Liver (tissue), 9 donors: ENCODE measurements around the gene ING5. TPM values are rescaled to one million over a fixed set of nuclear protein-coding genes. Genes with fewer than 3 reads are reported as not detected.
"Not testable (repeated sequence)": the region's sequence is repeated elsewhere in the genome, so short reads cannot be mapped to it uniquely, and the experiment has no call there.

Experiments
- DNase-seq: peaks from one replicate; pipeline ENCODE4 v3.0.0-alpha.2; 2017; ENCODE audit warnings: low spot score
- H3K27ac ChIP-seq, 2 donors: one replicate each; pipeline ENCODE4 v1.7.0; 2013; ENCODE audit warnings: inconsistent platforms in 2 of 2, low read length in 2 of 2, control low read depth in 1 of 2, low read depth in 1 of 2, mild to moderate bottlenecking in 1 of 2
- H3K27me3 ChIP-seq, 4 donors: one replicate each; pipeline versions ENCODE4 v1.6.1 to v1.7.0; 2013; ENCODE audit warnings: low read length in 3 of 4, inconsistent platforms in 1 of 4, mild to moderate bottlenecking in 1 of 4, moderate library complexity in 1 of 4; ENCODE audit not compliant: control insufficient read depth in 4 of 4, insufficient read depth in 4 of 4
- H3K36me3 ChIP-seq, 4 donors: one replicate each; pipeline versions ENCODE4 v1.6.1 to v1.7.0; 2013; ENCODE audit warnings: low read length in 3 of 4, mild to moderate bottlenecking in 3 of 4, low read depth in 1 of 4, moderate library complexity in 1 of 4; ENCODE audit not compliant: control insufficient read depth in 4 of 4, insufficient read depth in 3 of 4
- H3K4me1 ChIP-seq, 4 donors: one replicate each; pipeline versions ENCODE4 v1.6.1 to v1.7.0; 2013; ENCODE audit warnings: low read length in 3 of 4, mild to moderate bottlenecking in 3 of 4, moderate library complexity in 1 of 4; ENCODE audit not compliant: control insufficient read depth in 4 of 4, insufficient read depth in 4 of 4
- H3K4me3 ChIP-seq, 3 donors: one replicate each; pipeline versions ENCODE4 v1.6.1 to v1.7.0; 2013; ENCODE audit warnings: low read length in 3 of 3, control low read depth in 1 of 3, low read depth in 1 of 3, mild to moderate bottlenecking in 1 of 3
- H3K9ac ChIP-seq, 2 donors: one replicate each; pipeline ENCODE4 v1.7.0; 2013; ENCODE audit warnings: low read length in 2 of 2, mild to moderate bottlenecking in 2 of 2, moderate library complexity in 2 of 2, control low read depth in 1 of 2, low read depth in 1 of 2
- H3K9me3 ChIP-seq, 4 donors: one replicate each; pipeline versions ENCODE4 v1.6.1 to v1.7.0; 2013; ENCODE audit warnings: low read length in 3 of 4; ENCODE audit not compliant: control insufficient read depth in 4 of 4
- EGR1 ChIP-seq, 2 donors: IDR thresholded peaks; 2 replicates each; pipeline ENCODE4 v1.6.1; 2016 to 2018; ENCODE audit warnings: antibody characterized with exemption in 2 of 2, low read depth in 2 of 2
- FOXA1 ChIP-seq: IDR thresholded peaks from 2 replicates; pipeline ENCODE4 v1.6.1; 2016; ENCODE audit warnings: antibody characterized with exemption
- FOXA2 ChIP-seq: IDR thresholded peaks from 2 replicates; pipeline ENCODE4 v1.6.1; 2016; ENCODE audit warnings: antibody characterized with exemption
- GABPA ChIP-seq, 2 donors: IDR thresholded peaks in 1 of 2; conservative IDR thresholded peaks in 1 of 2; 2 replicates each; pipeline ENCODE4 v1.6.1; 2016; ENCODE audit warnings: antibody characterized with exemption in 2 of 2, mild to moderate bottlenecking in 1 of 2, moderate library complexity in 1 of 2
- HNF4G ChIP-seq: IDR thresholded peaks from 2 replicates; pipeline ENCODE4 v1.6.1; 2016; ENCODE audit warnings: antibody characterized with exemption
- JUND ChIP-seq, 2 donors: IDR thresholded peaks; 2 replicates each; pipeline ENCODE4 v1.6.1; 2016; ENCODE audit warnings: antibody characterized with exemption in 2 of 2
- NR2F2 ChIP-seq: IDR thresholded peaks from 2 replicates; pipeline ENCODE4 v1.6.1; 2016; ENCODE audit warnings: antibody characterized with exemption
- RAD21 ChIP-seq, 2 donors: IDR thresholded peaks; 2 replicates each; pipeline ENCODE4 v1.6.1; 2016; ENCODE audit warnings: antibody characterized with exemption in 2 of 2, mild to moderate bottlenecking in 2 of 2
- RXRA ChIP-seq, 2 donors: IDR thresholded peaks; 2 replicates each; pipeline ENCODE4 v1.6.1; 2017 to 2018; ENCODE audit warnings: antibody characterized with exemption in 2 of 2, mild to moderate bottlenecking in 1 of 2
- SP1 ChIP-seq: IDR thresholded peaks from 2 replicates; pipeline ENCODE4 v1.6.1; 2018; ENCODE audit warnings: antibody characterized with exemption, mild to moderate bottlenecking
- TAF1 ChIP-seq: conservative IDR thresholded peaks from 2 replicates; pipeline ENCODE4 v1.6.1; 2016; ENCODE audit warnings: antibody characterized with exemption, mild to moderate bottlenecking
- YY1 ChIP-seq: IDR thresholded peaks from 2 replicates; pipeline ENCODE4 v1.6.1; 2016; ENCODE audit warnings: antibody characterized with exemption, mild to moderate bottlenecking
- WGBS: extraction: QIAGEN DNeasy Blood & Tissue Kit; methylation state at CpG from one replicate; pipeline ENCODE4 v1.1.7; 2013; 5-methylcytosine and 5-hydroxymethylcytosine counted together
- polyA plus RNA-seq, 2 donors: library from polyadenylated mRNA; stranded (reverse) in 1 of 2; unstranded in 1 of 2; fragments of 200-250 nt in 1 of 2; fragments of >200 nt in 1 of 2; fragmentation: Nextera tagmentation in 1 of 2; extraction: Ambion mirVana in 1 of 2; gene quantifications; one replicate each; pipeline versions ENCODE4 v1.2.1 to v1.2.3, GENCODE V29; 2013 to 2015
- total RNA-seq, 2 donors: library from RNA; depleted of rRNA; stranded (reverse); fragments of >200 nt; gene quantifications; one replicate each; pipeline ENCODE4 v1.2.3, GENCODE V29; 2014
- TF ChIP-seq, protein P1 (sequence below): IDR thresholded peaks from 2 replicates; pipeline ENCODE4 v1.6.1; 2016; ENCODE audit warnings: antibody characterized with exemption, mild to moderate bottlenecking
- TF ChIP-seq, protein P2 (sequence below): IDR thresholded peaks from 2 replicates; pipeline ENCODE4 v1.6.1; 2016; ENCODE audit warnings: antibody characterized with exemption
- TF ChIP-seq, protein P3 (sequence below): IDR thresholded peaks from 2 replicates; pipeline ENCODE4 v1.6.1; 2016; ENCODE audit warnings: antibody characterized with exemption
- TF ChIP-seq, protein P4 (sequence below): IDR thresholded peaks from 2 replicates; pipeline ENCODE4 v1.6.1; 2016; ENCODE audit warnings: antibody characterized with exemption
- donor health status: healthy.
- donor health status: healthy.
- donor health status: healthy.
- donor health status: healthy.
- donor health status: healthy.

The ING5 gene
- total and polyA plus RNA-seq, 4 donors: 7.2 to 24.2 (median 13.9) TPM

DNA sequence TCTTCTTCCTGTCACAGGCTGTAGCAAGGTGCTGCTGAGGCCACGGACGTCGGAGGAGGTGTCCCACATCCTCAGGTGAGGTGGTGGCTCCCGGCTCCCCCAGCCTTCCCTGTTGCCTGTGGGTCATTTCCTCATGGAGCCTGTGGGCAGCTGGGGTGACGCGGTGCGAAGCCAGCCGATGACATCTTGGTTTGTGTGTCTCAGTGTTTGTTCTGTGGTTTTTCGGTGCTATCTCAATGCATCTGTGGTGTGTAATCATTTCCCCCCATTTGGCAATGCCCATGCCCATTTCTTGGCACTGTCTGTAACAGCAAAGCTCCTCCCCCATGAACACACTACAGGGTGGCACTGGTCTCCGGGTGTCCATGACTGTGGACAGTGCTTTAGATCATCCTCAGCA is 39.2 kb downstream of the ING5 start:
- Histone ChIP-seq H3K9ac (no peak overlapping the region), H3K36me3 (peaks cover 0 to 24% (median 10%) of the 10 kb centered on the region in 4 donors), H3K4me3 (no peak overlapping the region), H3K27me3 (no peaks in the 10 kb centered on the region), H3K27ac (peak overlapping the region in 1 of 2 donors; percentile 50), H3K9me3 (no peaks in the 10 kb centered on the region), H3K4me1 (peaks cover 6 to 35% (median 28%) of the 10 kb centered on the region in 4 donors)
- DNase-seq: no peak
- peak in 1 of 2 donors; percentile 20 for TF ChIP-seq RXRA (IDR thresholded peaks at IDR 0.05)
- no peak for TF ChIP-seq EGR1 (IDR thresholded peaks at IDR 0.05; ENCODE audit: low read depth in 2 of 2)
- TF ChIP-seq SP1: no peak
- TF ChIP-seq JUND (IDR thresholded peaks at IDR 0.05): no peak
- TF ChIP-seq YY1: no peak
- TF ChIP-seq, protein P1, sequence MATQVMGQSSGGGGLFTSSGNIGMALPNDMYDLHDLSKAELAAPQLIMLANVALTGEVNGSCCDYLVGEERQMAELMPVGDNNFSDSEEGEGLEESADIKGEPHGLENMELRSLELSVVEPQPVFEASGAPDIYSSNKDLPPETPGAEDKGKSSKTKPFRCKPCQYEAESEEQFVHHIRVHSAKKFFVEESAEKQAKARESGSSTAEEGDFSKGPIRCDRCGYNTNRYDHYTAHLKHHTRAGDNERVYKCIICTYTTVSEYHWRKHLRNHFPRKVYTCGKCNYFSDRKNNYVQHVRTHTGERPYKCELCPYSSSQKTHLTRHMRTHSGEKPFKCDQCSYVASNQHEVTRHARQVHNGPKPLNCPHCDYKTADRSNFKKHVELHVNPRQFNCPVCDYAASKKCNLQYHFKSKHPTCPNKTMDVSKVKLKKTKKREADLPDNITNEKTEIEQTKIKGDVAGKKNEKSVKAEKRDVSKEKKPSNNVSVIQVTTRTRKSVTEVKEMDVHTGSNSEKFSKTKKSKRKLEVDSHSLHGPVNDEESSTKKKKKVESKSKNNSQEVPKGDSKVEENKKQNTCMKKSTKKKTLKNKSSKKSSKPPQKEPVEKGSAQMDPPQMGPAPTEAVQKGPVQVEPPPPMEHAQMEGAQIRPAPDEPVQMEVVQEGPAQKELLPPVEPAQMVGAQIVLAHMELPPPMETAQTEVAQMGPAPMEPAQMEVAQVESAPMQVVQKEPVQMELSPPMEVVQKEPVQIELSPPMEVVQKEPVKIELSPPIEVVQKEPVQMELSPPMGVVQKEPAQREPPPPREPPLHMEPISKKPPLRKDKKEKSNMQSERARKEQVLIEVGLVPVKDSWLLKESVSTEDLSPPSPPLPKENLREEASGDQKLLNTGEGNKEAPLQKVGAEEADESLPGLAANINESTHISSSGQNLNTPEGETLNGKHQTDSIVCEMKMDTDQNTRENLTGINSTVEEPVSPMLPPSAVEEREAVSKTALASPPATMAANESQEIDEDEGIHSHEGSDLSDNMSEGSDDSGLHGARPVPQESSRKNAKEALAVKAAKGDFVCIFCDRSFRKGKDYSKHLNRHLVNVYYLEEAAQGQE: no peak
- TF ChIP-seq, protein P2, sequence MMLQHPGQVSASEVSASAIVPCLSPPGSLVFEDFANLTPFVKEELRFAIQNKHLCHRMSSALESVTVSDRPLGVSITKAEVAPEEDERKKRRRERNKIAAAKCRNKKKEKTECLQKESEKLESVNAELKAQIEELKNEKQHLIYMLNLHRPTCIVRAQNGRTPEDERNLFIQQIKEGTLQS: no peak
- WGBS: 50% methylated on average over 10 of the region's 10 CpGs

DNA sequence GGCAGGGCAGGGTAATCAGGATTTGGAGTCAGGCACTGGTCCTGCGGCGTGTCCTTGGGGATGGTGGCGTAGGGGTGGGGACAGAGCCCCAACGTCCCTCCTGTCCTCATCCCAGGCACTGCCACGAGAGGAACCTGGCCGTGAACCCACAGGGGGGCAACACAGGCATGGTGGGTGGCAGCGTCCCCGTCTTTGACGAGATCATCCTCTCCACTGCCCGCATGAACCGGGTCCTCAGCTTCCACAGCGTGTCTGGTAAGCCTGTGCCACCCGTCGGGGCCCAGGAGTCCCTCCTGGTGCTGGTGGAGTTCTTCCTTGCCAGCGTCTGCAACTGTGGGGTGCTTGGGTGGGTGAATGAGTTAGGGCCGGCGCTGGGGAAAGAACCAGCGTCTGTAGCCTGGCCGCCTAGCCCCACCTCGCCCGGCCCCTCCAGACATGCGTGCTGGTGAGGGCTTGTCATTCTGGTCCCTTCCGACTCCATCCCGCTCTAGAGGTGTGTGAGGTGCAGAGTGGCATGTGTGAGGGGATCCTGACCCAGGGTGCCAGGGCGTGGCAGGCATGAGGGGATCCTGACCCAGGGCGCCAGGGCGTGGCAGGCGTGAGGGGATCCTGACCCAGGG is 40.6 kb downstream of the ING5 start:
- TF ChIP-seq, protein P3, sequence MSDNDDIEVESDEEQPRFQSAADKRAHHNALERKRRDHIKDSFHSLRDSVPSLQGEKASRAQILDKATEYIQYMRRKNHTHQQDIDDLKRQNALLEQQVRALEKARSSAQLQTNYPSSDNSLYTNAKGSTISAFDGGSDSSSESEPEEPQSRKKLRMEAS: no peak
- Histone ChIP-seq H3K36me3 (peaks cover 0 to 27% (median 11%) of the 10 kb centered on the region in 4 donors), H3K4me3 (no peak overlapping the region), H3K9ac (no peak overlapping the region), H3K27me3 (no peaks in the 10 kb centered on the region), H3K4me1 (peaks cover 6 to 31% (median 23%) of the 10 kb centered on the region in 4 donors), H3K9me3 (no peaks in the 10 kb centered on the region), H3K27ac (no peak overlapping the region)
- DNase-seq: no peak
- 98% methylated on average over 28 of the region's 28 CpGs for WGBS

DNA sequence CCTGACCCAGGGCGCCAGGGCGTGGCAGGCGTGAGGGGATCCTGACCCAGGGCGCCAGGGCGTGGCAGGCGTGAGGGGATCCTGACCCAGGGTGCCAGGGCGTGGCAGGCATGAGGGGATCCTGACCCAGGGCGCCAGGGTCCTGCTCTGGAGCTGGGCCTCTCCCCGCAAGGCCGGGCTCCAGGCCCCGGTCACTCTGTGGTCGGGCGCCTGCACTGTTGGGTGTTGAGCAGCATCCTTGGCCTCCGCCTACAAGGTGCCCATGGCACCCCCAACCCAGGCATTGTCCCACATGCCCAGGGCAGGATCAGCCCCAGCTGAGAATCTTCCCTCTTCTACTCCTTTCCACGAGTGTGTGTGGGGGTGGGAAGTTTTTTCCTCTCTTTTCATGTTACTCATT is 41.2 kb downstream of the ING5 start:
- not testable (repeated sequence) for H3K9ac ChIP-seq, H3K9me3 ChIP-seq, H3K27me3 ChIP-seq, DNase-seq, H3K4me3 ChIP-seq, H3K27ac ChIP-seq
- peaks cover 6 to 31% (median 23%) of the 10 kb centered on the region in 4 donors for H3K4me1 ChIP-seq
- 95% methylated on average over 15 of the region's 15 CpGs for WGBS
- peaks cover 0 to 30% (median 11%) of the 10 kb centered on the region in 4 donors for H3K36me3 ChIP-seq

DNA sequence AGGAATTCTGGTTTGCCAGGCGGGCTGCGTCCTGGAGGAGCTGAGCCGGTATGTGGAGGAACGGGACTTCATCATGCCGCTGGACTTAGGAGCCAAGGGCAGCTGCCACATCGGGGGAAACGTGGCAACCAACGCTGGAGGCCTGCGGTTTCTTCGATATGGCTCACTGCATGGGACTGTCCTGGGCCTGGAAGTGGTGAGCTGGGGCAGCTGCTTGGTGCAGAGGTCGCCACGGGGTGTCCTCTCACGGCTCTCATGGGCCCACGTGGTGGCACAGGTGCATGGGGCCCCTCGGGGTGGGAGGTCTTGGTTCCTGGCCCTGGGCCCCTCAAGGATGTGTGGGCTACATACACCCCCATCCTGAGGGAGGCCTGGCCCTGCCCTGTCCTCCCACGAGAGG is 41.8 kb downstream of the ING5 start:
- H3K9me3 ChIP-seq: no peaks in the 10 kb centered on the region
- no peaks in the 10 kb centered on the region for H3K27me3 ChIP-seq
- H3K9ac ChIP-seq: no peak overlapping the region
- TF ChIP-seq RAD21 (IDR thresholded peaks at IDR 0.05) (no peak), GABPA (IDR thresholded peaks at IDR 0.05 in 1 of 2, conservative IDR thresholded peaks at IDR 0.05 in 1 of 2) (no peak), YY1 (no peak), EGR1 (IDR thresholded peaks at IDR 0.05; ENCODE audit: low read depth in 2 of 2) (no peak), FOXA2 (no peak), SP1 (no peak), FOXA1 (no peak), JUND (IDR thresholded peaks at IDR 0.05) (no peak), RXRA (IDR thresholded peaks at IDR 0.05) (no peak), TAF1 (no peak), NR2F2 (no peak), HNF4G (no peak)
- TF ChIP-seq, protein P4, sequence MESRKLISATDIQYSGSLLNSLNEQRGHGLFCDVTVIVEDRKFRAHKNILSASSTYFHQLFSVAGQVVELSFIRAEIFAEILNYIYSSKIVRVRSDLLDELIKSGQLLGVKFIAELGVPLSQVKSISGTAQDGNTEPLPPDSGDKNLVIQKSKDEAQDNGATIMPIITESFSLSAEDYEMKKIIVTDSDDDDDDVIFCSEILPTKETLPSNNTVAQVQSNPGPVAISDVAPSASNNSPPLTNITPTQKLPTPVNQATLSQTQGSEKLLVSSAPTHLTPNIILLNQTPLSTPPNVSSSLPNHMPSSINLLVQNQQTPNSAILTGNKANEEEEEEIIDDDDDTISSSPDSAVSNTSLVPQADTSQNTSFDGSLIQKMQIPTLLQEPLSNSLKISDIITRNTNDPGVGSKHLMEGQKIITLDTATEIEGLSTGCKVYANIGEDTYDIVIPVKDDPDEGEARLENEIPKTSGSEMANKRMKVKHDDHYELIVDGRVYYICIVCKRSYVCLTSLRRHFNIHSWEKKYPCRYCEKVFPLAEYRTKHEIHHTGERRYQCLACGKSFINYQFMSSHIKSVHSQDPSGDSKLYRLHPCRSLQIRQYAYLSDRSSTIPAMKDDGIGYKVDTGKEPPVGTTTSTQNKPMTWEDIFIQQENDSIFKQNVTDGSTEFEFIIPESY: no peak
- TF ChIP-seq, protein P2: no peak
- peak overlapping the region in 1 of 2 donors; percentile 73 for H3K27ac ChIP-seq
- H3K36me3 ChIP-seq: peaks cover 0 to 28% (median 11%) of the 10 kb centered on the region in 4 donors
- peaks cover 6 to 31% (median 23%) of the 10 kb centered on the region in 4 donors for H3K4me1 ChIP-seq
- 85% methylated on average over 16 of the region's 16 CpGs for whole genome bisulfite sequencing
- DNase-seq: no peak
- H3K4me3 ChIP-seq: no peak overlapping the region
